ENCODE data around the gene IGLL1. TPM values are rescaled to one million over a fixed set of nuclear protein-coding genes. Genes with fewer than 3 reads are reported as not detected.

IGLL1 gene
- total RNA-seq, 4 donors from 2014 or later = not detected

DNA sequence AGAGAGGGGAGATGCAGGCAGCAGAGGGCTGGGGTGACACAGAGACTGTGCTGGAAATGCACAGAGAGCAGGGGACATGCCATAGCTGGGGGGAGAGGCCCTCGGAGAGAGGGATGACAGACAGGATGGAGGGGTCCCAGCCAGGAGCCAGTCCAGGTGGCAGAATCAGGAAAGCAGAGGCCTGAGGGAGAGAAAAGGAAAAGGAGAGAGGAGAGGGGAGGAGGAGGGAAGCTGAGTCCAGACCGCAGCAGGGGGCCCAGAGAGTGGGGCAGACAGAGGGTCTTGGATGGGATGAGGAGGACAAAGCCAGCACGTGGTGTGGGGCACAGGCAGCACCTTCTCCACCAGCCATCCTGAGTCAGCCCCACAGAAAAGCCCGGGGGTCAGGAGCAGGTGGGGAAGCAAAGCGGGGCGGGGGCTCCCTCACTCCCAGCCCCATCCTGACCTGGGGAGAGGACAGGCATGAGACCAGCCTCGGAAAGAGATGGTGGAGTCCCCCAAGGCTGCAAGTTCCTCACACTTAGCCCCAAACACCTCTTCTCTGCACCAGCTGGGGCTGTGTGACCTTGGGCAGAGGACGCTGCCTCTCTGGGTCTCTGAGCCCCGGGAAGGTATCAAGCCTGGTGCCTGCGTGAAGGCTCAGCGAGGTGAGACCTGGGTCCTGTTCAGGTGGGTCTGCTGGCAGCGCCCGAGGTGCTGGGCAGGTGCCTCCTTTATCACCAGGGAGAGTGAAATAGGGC is 48.0 kb downstream of the IGLL1 start:
- Histone ChIP-seq H3K27me3 (peaks cover 6% of the 10 kb centered on the region), H3K36me3 (no peaks in the 10 kb centered on the region), H3K4me1 (peaks cover 18% of the 10 kb centered on the region), H3K27ac (no peak overlapping the region), H3K4me3 (no peak overlapping the region), H3K9me3 (no peaks in the 10 kb centered on the region)
- TF ChIP-seq POLR2A (IDR thresholded peaks at IDR 0.05) (no peak), POLR2AphosphoS5 (IDR thresholded peaks at IDR 0.05) (no peak)
- DNase-seq (ENCODE audit: low spot score in 2 of 2) = peak; percentile 56 to 57
- 85% methylated on average over 13 of the region's 13 CpGs for WGBS

DNA sequence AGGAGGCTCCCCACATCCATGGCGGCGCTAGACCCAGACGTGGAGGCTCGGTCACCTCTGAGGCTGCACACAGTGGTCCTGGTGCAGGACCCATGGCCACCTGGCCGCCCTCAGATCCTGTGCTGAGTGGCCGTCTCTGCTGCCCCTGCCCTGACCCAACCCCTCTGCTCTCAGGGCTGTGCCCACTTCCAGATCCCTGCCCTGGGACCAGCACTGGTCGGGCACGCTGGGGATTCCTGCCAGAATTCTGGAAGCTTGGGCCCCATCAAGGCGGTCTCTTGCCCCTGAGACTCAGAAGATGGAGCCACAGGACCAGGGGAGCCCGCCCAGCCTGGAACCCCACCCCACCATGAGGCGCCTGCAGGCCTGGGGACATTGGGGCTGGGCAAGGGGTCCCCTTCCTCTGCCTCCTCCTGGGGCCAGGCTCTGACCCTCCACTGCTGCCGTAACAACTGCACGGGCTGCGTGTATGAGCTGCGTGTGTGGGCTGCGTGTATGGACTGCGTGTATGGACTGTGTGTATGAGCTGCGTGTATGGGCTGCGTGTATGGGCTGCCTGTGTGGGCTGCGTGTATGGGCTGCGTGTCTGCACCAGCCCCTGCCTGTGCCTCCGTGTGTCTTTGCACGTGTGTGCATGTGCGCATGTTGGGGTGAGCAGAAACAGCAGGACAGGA is 48.7 kb downstream of the IGLL1 start:
- WGBS = 62% methylated on average over 15 of the region's 24 CpGs
- Histone ChIP-seq H3K27me3 (peaks cover 6% of the 10 kb centered on the region), H3K9me3 (no peaks in the 10 kb centered on the region)

DNA sequence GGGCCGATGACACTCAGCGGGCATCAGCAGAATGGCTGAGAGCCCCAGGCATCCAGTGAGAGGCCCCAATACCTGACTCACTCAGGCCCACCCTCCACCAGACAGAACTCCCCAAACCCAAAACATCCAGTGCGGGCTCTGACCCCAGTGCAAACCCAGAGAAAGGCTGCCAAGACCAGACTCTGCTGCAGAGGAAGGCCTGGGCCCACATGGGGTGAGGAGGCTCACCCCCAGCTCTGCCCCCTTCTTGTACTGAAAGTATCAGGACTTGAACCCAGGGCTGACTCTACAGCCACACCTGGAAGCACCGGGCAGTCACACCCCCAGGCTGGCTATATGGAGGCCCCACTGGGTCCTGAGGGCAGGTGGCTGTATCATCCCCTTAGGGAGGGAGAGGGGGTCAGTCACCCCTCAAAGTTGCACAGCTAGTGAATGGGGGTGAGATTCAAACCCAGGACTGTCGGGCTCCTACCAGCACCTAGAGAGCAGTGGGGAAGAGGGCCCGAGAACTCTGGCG is 49.3 kb downstream of the IGLL1 start:
- peak; percentile 55 to 56 for DNase-seq (ENCODE audit: low spot score in 2 of 2)
- Histone ChIP-seq H3K4me1 (peaks cover 19% of the 10 kb centered on the region), H3K4me3 (no peak overlapping the region), H3K27me3 (peaks cover 6% of the 10 kb centered on the region), H3K9me3 (no peaks in the 10 kb centered on the region), H3K27ac (no peak overlapping the region), H3K36me3 (no peaks in the 10 kb centered on the region)
- WGBS = 97% methylated on average over 6 of the region's 7 CpGs
- TF ChIP-seq, protein P1, sequence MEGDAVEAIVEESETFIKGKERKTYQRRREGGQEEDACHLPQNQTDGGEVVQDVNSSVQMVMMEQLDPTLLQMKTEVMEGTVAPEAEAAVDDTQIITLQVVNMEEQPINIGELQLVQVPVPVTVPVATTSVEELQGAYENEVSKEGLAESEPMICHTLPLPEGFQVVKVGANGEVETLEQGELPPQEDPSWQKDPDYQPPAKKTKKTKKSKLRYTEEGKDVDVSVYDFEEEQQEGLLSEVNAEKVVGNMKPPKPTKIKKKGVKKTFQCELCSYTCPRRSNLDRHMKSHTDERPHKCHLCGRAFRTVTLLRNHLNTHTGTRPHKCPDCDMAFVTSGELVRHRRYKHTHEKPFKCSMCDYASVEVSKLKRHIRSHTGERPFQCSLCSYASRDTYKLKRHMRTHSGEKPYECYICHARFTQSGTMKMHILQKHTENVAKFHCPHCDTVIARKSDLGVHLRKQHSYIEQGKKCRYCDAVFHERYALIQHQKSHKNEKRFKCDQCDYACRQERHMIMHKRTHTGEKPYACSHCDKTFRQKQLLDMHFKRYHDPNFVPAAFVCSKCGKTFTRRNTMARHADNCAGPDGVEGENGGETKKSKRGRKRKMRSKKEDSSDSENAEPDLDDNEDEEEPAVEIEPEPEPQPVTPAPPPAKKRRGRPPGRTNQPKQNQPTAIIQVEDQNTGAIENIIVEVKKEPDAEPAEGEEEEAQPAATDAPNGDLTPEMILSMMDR (IDR thresholded peaks at IDR 0.05) = no peak
- TF ChIP-seq EP300 (IDR thresholded peaks at IDR 0.05) = no peak
- no peak for TF ChIP-seq POLR2AphosphoS5 (IDR thresholded peaks at IDR 0.05)
- no peak for TF ChIP-seq POLR2A (IDR thresholded peaks at IDR 0.05)

More for the DNA sequence above, 48.7 kb downstream of the IGLL1 start:
- peak; percentile 55 to 71 for DNase-seq (ENCODE audit: low spot score in 2 of 2)
- H3K36me3 ChIP-seq = no peaks in the 10 kb centered on the region
- TF ChIP-seq POLR2AphosphoS5 (IDR thresholded peaks at IDR 0.05) = no peak
- no peak for TF ChIP-seq EP300 (IDR thresholded peaks at IDR 0.05)
- TF ChIP-seq, protein P1 (IDR thresholded peaks at IDR 0.05) = no peak
- no peak for TF ChIP-seq POLR2A (IDR thresholded peaks at IDR 0.05)
- peaks cover 22% of the 10 kb centered on the region for H3K4me1 ChIP-seq
- no peak overlapping the region for H3K4me3 ChIP-seq
- H3K27ac ChIP-seq = no peak overlapping the region

DNA sequence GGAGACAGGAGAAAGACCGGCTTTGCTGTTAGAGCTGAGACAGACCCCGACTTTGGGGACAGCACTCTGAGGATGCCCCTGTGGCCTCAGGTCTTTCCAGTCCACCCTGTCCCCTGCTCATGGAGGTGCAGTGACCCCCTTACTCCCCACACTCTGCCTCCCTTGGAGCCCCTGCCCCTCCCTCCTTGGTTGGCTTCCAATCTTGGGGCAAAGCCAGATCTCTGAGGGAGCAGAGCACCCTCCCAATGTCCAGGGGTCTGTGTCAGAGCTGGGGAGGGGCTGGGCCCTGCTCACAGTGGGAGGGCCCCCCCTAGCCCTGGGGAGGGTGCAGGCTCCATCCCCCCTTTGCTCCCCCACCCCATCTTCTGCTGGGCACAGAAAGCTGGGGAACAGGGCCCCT is 50.0 kb downstream of the IGLL1 start:
- Histone ChIP-seq H3K9me3 (no peaks in the 10 kb centered on the region), H3K27ac (no peak overlapping the region), H3K4me3 (no peak overlapping the region), H3K36me3 (no peaks in the 10 kb centered on the region), H3K27me3 (peaks cover 6% of the 10 kb centered on the region), H3K4me1 (peaks cover 19% of the 10 kb centered on the region)
- WGBS = 70% methylated on average over 2 of the region's 2 CpGs
- DNase-seq (ENCODE audit: low spot score in 2 of 2) = peak in 1 of 2 donors; percentile 47
- TF ChIP-seq, protein P1 (IDR thresholded peaks at IDR 0.05) = no peak
- TF ChIP-seq EP300 (IDR thresholded peaks at IDR 0.05) = no peak
- TF ChIP-seq POLR2A (IDR thresholded peaks at IDR 0.05) = no peak
- no peak for TF ChIP-seq POLR2AphosphoS5 (IDR thresholded peaks at IDR 0.05)

DNA sequence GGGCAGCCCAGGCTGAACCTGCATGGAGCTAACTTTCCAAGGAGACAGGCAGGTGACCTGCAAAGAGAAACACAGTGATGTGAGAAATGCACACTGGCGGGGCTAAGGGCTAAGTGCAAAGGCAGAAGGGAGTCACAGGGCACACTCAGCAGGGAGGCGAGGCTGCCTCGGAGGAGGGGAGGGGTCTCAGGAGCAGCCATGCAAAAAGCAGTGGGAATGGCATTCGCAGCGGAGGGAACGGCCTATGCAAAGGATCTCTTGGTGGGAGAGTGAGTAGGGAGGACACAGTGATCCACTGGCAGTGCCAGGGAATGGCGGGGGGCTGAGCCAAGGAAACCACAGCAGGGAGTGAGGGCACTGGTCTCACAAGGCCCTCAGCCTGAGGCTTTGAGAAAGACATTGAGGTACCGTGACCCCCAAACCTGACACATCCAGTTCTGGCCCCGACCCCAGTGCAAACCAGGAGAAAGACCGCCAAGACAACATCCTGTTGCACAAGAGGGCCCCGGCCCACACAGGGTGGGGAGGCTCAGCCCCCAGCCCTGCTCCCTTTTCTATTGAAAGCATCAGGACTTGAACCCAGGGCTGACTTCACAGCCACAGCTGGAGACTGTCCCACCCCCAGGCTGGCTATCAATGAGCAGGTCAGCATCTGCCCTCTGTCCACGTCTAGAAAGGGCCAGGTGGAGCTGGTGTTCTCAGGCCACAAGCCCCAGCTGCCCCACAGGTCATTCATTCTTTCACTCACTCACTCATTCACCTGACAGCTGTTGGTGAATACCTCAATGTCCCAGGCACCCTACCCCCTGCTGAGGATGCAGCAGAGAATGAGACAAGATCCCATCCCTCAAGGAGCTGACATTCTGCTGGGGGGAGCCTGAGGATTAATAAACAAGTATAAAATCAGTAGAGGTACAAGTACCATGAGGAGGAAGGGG is 50.7 kb downstream of the IGLL1 start:
- H3K9me3 ChIP-seq = no peaks in the 10 kb centered on the region
- 86% methylated on average over 8 of the region's 12 CpGs for WGBS
- H3K27me3 ChIP-seq = peaks cover 6% of the 10 kb centered on the region
- H3K4me3 ChIP-seq = no peak overlapping the region
- peak in 1 of 2 donors; percentile 63 for DNase-seq (ENCODE audit: low spot score in 2 of 2)
- H3K36me3 ChIP-seq = no peaks in the 10 kb centered on the region
- H3K27ac ChIP-seq = no peak overlapping the region
- TF ChIP-seq EP300 (IDR thresholded peaks at IDR 0.05) (no peak), POLR2AphosphoS5 (IDR thresholded peaks at IDR 0.05) (no peak), POLR2A (IDR thresholded peaks at IDR 0.05) (no peak)
- TF ChIP-seq, protein P1 (IDR thresholded peaks at IDR 0.05) = no peak
- H3K4me1 ChIP-seq = peaks cover 19% of the 10 kb centered on the region
